Caki2 (cell line): Measurements from ENCODE around the gene PRR7. TPM values are rescaled to one million over a fixed set of nuclear protein-coding genes. Genes with fewer than 3 reads are reported as not detected.

Experiments
- DNase-seq: peaks from one replicate; pipeline ENCODE4 v3.0.0-alpha.2; 2015; ENCODE audit warnings: low read depth
- in situ Hi-C: cut with HindIII; loops from 2 replicates; pipeline ENCODE4 v1.10.0; 2016; ENCODE audit warnings: low sequenced_read_pairs, low pct_unique_long_range_greater_than_20kb, mixed read lengths
- total RNA-seq: library from RNA; depleted of rRNA; stranded (reverse); fragments of >200 nt; shearing (Covaris generic); gene quantifications from 2 replicates; pipeline ENCODE4 v1.2.3, GENCODE V29; 2014; ENCODE audit warnings: low replicate concordance

PRR7 gene
- total RNA-seq, 1 experiment from 2014 or later = 50.5 TPM

DNA sequence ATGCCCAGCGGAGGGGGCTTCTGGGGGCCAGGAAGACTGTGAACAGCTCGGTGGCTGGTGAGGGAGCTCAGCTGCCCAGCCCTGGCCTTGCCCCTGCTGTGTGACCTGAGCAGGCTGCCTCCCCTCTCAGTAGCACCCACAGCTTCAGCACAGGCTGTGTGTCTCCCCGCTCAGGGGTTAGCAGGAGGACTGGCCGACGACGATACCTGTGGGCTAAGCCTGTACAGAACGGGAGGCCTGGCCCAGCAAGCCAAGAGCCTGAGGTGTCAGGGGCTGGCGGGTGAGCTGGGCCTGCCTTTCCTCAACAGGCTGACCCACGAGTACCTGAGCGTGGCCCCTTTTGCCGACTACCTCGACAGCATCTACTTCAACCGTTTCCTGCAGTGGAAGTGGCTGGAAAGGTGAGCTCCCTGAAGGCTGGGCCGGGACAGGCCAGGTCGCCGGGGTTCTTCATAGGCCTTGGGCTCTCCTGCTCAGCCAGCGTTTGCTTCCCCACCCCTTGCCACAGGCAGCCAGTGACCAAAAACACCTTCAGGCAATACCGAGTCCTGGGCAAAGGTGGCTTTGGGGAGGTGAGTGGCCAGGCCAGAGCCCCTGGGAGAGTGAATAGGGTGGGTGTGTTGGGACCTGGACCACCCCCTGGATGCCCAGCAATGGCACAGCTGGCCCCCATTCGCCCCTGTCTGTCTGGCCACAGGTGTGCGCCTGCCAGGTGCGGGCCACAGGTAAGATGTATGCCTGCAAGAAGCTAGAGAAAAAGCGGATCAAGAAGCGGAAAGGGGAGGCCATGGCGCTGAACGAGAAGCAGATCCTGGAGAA is 13.6 kb upstream of the PRR7 start:
- in situ Hi-C loops = no loop called here
- no peak for DNase-seq

DNA sequence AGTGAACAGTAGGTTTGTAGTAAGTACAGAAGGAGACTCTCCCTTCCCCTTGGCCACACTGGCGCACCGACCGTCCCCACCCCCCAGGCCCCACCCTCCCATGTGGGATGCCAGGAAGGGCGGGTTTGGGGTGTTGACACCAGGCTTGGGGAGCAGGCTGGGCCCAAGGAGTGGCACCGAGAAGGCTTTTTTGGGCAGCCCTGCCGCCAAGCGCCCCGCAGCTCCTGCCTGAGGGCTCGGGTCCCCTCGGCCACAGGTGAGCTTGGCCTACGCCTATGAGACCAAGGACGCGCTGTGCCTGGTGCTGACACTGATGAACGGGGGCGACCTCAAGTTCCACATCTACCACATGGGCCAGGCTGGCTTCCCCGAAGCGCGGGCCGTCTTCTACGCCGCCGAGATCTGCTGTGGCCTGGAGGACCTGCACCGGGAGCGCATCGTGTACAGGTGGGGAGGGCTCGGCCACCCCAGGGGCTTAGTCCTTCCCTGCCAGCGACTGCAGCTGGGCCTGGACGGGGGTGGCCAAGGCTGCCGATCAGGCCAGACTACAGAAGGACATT is 12.9 kb upstream of the PRR7 start:
- in situ Hi-C loops = no loop called here
- no peak for DNase-seq

DNA sequence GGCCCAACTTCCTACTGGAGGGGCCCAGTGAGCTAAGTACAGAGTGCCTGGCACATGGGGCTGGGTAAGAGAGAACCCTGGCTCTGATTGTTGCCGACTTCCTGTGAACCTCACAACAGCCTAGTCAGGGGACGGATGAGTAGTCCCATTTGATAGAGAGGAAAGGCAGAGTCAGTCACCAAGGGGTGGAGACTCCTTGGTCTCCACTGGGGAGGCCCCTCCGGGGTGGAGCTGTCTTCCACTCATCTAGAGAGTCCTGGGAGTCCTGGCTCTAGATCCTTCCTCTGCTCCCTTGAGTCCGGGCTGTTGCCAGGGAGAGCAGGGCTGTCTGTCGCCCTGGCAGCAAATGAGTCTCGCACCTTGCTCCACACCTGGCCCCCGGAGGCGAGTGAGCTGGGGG is 12.2 kb upstream of the PRR7 start:
- in situ Hi-C loops = no loop called here
- DNase-seq = no peak

DNA sequence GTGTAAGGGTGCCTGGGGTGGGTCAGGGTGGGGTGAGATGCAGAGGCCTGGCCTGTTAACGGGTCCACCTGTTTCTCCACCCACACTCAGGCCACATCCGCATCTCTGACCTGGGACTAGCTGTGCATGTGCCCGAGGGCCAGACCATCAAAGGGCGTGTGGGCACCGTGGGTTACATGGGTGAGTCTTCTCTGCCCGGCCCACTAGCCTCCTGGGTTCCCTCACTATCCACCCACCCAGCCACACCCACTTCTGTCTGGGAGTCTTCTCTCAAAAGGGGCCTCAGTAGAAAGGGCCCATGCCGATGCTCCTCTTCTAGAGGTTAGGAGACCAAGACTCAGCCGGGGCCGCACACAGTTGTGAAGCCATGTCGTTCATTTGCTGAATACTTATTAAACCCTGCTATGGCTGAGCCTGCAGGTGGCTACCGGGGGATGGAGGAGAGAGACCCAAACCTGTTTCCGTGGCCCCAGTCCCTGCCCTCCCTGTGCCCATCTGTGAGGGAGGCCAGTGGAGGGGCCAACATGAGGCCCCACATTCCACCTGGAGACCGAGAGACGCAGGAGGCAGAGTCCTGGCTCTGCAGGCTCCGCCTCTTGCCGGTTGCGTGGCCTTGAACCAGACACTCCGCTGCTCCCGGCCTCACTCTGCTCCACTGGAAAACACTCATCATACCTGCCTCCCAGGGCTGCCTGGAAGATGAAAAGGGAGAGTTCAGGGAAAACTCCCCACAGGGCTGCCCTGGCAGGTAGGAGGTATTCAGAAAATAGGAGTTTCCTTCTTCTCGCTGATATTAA is 11.5 kb upstream of the PRR7 start:
- in situ Hi-C loops = no loop called here
- DNase-seq = no peak

DNA sequence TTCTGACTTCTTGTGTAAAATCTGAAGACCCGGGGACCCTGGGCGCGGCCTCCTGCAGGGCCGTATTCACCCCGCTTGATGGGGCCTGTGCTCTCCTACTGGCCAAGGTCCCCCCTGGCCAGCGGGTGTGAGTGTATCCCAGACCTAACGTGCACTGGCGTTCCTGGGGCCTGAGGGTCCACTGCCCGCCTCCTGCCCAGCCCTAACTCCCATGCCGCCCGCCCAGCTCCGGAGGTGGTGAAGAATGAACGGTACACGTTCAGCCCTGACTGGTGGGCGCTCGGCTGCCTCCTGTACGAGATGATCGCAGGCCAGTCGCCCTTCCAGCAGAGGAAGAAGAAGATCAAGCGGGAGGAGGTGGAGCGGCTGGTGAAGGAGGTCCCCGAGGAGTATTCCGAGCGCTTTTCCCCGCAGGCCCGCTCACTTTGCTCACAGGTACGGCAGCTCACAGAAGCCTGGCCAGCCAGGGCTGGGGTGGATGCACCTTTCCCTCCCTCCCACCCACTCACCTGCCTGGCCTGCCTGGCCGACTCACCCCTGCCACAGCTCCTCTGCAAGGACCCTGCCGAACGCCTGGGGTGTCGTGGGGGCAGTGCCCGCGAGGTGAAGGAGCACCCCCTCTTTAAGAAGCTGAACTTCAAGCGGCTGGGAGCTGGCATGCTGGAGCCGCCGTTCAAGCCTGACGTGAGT is 10.6 kb upstream of the PRR7 start:
- in situ Hi-C loops = no loop called here
- DNase-seq = no peak

DNA sequence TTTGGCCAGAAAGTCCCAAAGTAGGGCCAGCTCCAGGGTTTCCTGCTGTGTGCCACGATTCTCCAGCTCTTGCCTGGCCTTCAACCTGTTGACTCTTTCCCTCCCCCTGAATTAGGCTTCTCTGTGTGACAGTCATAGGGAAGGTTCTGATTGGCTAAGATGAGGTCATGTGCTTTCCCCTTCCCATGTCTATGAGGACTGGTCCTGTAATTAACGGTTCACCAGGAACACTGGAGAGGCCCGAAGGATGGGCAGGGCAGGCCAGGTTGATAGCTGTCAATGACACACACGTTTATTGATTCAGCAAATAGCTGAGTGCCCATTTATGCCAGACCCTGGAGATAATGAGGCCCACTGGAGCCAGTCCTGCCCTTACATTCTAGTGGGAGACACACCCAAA is 9.0 kb upstream of the PRR7 start:
- DNase-seq = peak; percentile 38
- in situ Hi-C loops = no loop called here

DNA sequence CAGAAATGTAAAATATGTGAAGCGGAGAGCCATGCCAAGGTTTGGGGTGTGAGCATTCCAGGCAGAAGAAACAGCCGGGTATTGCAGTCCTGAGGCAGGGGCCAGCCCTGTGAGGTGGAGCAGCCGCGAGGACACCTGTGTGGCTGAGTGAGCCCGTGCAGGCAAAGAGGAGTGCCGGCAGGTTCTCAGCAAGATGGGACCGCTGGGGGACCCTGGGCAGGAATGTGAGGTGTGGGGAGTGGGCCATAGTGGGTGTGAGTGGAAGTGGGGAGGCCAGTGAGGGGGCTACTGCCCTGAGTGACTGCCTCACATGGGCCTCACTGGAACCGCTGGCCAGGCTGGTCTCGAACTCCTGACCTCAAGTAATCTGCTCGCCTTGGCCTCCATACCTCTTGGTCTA is 8.1 kb upstream of the PRR7 start:
- in situ Hi-C loops = no loop called here

DNA sequence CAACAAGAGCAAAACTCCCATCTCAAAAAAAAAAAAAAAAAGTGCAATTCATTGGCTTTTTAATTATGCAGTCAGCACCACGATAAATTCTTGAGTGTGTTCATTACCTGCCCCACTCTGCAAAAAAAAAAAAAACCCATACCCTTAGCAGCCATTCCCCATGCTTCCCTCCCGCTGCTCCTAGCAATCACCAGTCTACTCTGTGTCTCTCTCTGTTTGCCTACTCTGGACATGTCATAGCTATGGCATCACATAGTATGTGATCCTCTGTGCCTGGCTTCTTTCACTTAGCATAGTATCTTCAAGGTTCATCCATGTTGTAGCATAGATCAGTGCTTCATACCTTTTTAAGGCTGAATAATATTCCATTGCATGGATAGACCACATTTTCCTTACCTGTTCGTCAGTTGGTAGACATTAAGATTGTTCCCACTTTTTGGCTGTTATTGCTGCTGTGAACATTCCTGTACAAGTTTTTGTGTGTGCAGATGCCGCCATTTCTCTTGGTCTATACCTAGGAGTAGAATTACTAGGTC is 7.0 kb upstream of the PRR7 start:
- no peak for DNase-seq
- in situ Hi-C loops = no loop called here

More for the DNA sequence above, 8.1 kb upstream of the PRR7 start:
- no peak for DNase-seq

DNA sequence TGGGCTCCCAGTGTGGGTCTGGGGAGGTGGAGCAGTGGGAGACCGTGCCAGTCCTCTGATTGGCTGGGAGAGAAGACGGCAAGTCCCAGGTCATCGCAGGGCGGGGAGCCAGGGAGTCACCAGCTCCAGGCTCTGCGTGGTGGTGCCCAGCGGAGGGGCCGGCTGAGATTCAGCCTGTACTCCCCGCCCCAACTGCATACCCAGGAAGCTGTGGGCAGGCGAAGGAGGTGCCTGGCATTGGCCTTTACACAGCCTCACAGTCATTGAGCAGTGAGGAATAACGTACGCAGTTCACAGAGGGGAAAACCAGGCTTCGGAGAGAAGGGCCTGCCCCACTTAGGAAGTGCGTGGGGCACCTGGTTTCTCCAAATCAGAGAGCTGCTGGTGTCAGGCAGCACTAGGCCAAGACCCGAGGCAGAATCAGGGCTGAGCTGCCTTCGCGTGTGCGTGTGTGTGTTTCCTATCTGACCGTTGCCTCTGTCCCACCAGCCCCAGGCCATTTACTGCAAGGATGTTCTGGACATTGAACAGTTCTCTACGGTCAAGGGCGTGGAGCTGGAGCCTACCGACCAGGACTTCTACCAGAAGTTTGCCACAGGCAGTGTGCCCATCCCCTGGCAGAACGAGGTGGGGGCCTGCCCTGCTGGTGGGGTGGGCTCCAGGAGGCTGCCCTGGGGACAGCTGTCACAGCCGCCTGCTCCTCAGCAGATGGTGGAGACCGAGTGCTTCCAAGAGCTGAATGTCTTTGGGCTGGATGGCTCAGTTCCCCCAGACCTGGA is 6.2 kb upstream of the PRR7 start:
- no peak for DNase-seq
- in situ Hi-C loops = no loop called here

DNA sequence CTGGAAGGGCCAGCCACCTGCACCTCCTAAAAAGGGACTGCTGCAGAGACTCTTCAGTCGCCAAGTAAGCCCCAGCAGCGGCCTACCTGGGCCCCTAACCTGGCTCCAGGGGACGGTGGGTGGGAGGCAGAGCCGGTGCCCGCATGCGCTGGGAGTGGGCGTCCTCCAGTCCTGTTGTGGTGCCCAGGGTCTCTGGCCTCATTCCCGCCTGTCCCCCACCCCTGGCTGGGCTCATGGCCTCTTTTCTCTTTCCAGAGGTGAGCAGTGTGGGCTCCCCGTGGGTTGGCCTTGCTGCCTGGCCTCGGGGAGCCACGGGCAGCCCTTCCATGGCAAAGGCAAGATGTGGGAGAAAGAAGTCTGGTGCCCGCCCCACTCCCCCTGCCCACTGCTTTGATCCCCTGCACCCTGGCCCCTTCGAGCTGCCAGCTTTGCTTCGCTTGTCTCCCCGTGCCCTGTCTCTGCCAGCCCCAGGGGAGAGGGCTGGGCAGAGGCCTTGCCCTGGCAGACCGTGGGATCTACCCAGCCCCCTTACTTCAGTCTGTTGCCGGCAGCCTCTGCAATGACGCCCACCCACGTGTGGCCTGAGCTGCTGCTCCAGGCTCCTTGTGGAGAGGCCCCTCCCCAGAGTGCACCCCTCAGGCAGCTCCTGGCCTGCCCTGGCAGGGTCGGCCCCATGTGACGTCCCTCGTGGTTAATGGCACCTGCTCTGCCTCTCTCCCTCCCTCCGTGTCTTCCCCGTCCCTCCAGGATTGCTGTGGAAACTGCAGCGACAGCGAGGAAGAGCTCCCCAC is 5.4 kb upstream of the PRR7 start:
- DNase-seq = no peak
- in situ Hi-C loops = no loop called here

DNA sequence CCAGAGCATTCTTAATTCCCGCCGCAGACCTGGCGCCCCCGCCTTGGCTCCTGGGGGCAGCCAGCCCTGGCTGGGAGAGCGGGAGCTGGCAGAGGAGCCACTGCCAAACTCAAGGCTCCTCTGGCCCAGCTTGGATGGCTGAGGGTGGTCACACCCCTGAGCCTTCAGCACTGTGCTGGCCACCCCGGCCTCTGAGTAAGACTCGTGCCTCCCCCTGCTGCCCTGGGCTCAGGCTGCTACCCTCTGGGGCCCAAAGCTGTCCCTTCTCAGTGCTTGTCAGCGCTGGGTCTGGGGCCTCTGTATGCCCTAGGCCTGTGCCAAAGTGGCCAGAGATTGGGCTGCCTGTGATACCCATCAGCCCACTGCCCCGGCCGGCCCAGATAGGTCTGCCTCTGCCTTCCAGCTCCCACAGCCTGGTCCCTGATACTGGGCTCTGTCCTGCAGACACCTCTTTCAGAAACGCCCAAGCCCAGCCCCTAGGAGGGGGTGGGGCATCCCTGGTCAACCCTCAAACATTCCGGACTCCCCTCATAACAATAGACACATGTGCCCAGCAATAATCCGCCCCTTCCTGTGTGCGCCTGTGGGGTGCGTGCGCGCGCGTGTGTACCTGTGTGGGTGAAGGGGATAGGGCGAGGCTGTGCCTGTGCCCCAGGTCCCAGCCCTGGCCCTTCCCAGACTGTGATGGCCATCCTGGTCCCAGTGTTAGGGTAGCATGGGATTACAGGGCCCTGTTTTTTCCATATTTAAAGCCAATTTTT is 4.4 kb upstream of the PRR7 start:
- in situ Hi-C loops = no loop called here

DNA sequence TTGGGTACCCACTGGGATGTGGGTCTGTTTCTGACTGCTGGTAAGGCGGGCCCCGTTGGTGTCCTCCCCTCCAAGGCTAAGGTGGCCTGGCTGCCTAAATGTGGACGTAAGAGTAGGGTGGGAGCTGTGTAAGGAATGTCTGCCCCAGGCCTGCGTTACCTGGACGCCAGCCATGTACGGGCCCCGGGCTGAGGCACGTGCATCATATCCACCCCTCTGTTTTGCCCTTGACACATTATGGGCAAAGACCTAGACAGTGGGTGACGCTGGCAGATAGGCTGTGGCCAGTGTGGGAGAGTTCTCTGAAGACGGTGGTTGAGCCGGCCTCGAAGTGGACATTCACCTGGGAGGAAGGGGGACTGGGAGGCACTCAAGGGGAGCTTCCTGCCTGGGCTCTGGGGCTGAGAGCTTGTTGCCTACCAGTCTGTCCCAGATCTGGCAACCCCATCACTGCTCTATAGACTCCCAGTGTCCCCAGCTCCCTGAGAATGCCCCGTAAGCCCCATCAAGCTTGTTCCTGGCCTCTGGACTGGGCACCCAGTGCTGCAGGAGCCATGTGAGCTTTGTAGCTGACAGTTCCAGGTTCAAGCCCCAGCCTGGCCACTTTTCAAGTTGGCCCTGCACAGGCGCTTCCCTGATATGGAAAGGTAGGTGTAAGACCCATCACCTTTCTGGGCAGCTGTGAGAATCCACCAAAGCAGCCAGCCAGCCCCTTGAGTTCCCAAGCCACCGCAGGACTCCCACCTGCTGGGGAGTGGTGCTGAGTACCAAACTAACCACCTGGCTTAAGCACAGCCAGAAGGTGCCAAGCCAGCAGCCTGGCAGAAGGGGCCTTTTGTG is 3.2 kb upstream of the PRR7 start:
- DNase-seq = no peak
- in situ Hi-C loops = no loop called here

More for the DNA sequence above, 4.4 kb upstream of the PRR7 start:
- no peak for DNase-seq

DNA sequence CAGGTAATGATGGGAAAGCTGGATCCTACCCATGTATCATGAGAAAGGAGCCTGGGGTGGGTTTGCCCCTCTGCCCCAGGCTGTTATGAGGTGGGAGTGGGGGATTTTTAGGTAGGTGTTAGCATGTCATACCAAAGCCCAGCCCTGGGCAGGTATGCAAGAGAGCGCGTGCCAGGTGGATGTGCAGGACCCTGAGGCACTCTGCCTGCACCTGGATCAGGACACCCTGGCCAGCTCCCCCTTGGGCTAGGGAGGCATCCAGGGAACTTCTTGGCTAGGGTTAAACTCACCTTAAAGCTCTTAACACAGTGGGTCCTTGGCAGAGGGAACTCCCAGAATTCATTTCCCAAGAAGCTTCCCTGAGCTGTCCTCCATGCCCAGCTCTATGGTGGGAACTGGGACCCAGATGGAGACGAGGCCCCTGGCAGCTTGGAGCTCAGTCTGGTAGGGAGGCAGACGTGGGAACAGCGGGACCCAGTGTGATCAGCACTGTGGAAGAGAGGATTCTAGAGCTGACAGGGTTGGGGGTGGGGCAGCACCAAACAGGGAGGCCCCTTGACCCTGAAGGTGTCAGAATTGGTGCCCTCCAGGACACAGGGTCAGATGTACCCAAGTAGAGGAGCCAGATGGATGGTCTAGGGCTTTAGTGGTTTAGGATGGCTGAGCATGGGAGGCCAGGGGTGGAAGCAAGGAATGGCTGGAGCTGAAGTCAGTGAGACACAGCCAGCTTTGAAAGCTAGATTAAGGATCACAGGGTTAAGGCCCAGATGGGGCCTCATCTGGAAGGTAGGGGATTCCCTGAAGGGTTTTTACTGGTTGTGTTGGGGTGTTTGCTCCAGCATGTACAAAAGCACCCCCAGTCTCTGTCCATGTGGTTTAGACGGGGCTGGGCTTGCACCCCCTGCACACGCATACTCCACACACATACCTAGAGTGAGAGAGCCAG is 2.2 kb upstream of the PRR7 start:
- in situ Hi-C loops = no loop called here
- no peak for DNase-seq

DNA sequence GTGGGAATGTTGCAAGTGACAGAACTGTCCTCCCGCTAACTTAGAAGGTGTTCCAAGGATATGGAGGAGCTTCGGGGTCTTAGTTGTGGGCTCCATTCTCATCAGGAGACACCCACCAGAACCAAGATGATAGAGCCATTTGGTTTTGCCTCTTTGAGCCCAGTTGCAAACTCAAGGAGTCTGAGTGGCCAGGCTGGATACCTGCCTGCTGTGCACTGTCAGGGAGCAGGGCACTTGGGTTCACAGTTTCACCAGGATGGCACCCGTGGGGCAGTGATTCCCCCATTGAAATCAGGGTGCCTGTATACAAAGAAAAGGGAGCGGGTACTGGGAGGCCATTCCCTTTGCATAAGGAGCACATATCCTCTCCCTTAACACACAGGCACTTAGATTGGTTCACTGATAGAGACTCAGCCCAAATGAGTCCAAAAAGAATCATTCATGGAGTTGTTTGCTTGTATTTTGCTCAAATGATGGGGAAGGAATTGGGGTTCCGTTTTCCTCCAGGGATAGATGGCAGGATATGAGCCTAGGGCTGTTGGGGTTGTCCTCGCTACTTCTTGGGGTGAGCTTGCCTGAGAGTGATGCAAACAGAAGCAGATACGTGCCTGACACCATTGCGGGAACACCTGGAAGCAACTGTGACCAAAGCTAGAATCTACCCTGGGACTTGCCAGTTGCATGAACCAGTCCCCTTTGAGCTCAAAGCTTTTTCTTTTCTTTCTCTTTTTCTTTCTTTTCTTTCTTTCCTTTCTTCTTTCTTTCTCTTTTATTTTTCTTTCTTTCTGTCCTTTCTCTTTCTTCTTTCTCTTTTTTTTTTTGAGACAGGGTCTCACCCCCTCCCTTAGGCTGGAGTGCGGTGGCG is 1.3 kb upstream of the PRR7 start:
- no peak for DNase-seq
- in situ Hi-C loops = no loop called here
